Endothelial cell of umbilical vein (primary cell): ENCODE measurements around the gene MYH9. TPM values are rescaled to one million over a fixed set of nuclear protein-coding genes. Genes with fewer than 3 reads are reported as not detected.

Experiments
- BruUV-seq: library from RNA; stranded (reverse); fragments of 400-500 nt; replicated peaks from 2 replicates; lab custom pipeline; 2021; lab: Mats Ljungman, UMichigan
- CTCF ChIA-PET: fragments of 300-600, 350-600 bp; sonication (Branson Sonifier 250); formaldehyde crosslinking; loops from one replicate; lab custom pipeline; 2021; ENCODE audit warnings: antibody characterized with exemption, inconsistent platforms; lab: Charles Lee
- POLR2A ChIA-PET: fragments of 300-600, 350-600 bp; sonication (Branson Sonifier 250); formaldehyde crosslinking; loops from one replicate; lab custom pipeline; 2021; ENCODE audit warnings: antibody characterized with exemption, inconsistent platforms; lab: Charles Lee
- DNase-seq: peaks from one replicate; pipeline ENCODE4 v3.0.0-alpha.2; 2011; ENCODE audit warnings: low read depth, low spot score
- FAIRE-seq: peaks from 2 replicates; lab custom pipeline; 2011; peaks lifted over from hg19 to GRCh38; lab: Jason Lieb, UNC
- H2AFZ ChIP-seq: 2 replicates; pipeline ENCODE4 v1.6.0; 2012; ENCODE audit warnings: low read depth, low read length, control low read depth, inconsistent platforms
- H3K27ac ChIP-seq: 2 replicates; pipeline ENCODE4 v1.5.1; 2011; ENCODE audit warnings: low read depth, mild to moderate bottlenecking, control low read depth, low read length, moderate library complexity; ENCODE audit not compliant: insufficient read depth
- H3K27me3 ChIP-seq, 2 experiments: 2 replicates each; pipeline versions ENCODE4 v1.6.0 to v1.6.1; 2011; ENCODE audit warnings: low read length in 2 of 2, mixed read lengths in 1 of 2; ENCODE audit not compliant: control insufficient read depth in 2 of 2, insufficient read depth in 2 of 2
- H3K36me3 ChIP-seq, 2 experiments: 2 replicates in 1 of 2; 3 replicates in 1 of 2; pipeline ENCODE4 v1.5.1; 2011; ENCODE audit warnings: low read length in 2 of 2, mild to moderate bottlenecking in 1 of 2, moderate library complexity in 1 of 2; ENCODE audit not compliant: control insufficient read depth in 2 of 2, insufficient read depth in 2 of 2; ENCODE audit errors: extremely low read depth in 1 of 2
- H3K4me1 ChIP-seq: 3 replicates; pipeline ENCODE4 v1.5.1; 2011; ENCODE audit warnings: mild to moderate bottlenecking, low read length; ENCODE audit not compliant: control insufficient read depth, insufficient read depth; ENCODE audit errors: extremely low read depth
- H3K4me2 ChIP-seq: 2 replicates; pipeline ENCODE4 v1.6.1; 2011; ENCODE audit warnings: low read length, control low read depth, mixed read lengths; ENCODE audit not compliant: insufficient read depth
- H3K4me3 ChIP-seq, 3 experiments: fragments of 200-600 bp in 1 of 3; sonication (generic), shearing (Covaris generic) in 1 of 3; replicated peaks in 1 of 3; 2 replicates each; pipeline ENCODE4 v1.5.1; 2011 to 2016; ENCODE audit warnings: control low read depth in 3 of 3, low read length in 3 of 3, mild to moderate bottlenecking in 2 of 3, inconsistent platforms in 1 of 3, low read depth in 1 of 3, moderate library complexity in 1 of 3; ENCODE audit not compliant: insufficient read depth in 1 of 3
- H3K79me2 ChIP-seq: 2 replicates; pipeline ENCODE4 v1.6.0; 2012; ENCODE audit warnings: low read length, inconsistent platforms; ENCODE audit not compliant: control insufficient read depth, insufficient read depth
- H3K9ac ChIP-seq: replicated peaks from 2 replicates; pipeline ENCODE3; 2011; ENCODE audit warnings: low read length, control low read depth; ENCODE audit not compliant: insufficient read depth; ENCODE audit errors: extremely low read depth
- H3K9me1 ChIP-seq: replicated peaks from 3 replicates; pipeline ENCODE4 v1.6.0; 2011; ENCODE audit warnings: mild to moderate bottlenecking, low read length; ENCODE audit not compliant: control insufficient read depth, insufficient read depth; ENCODE audit errors: extremely low read depth
- H3K9me3 ChIP-seq: replicated peaks from 2 replicates; pipeline ENCODE4 v1.5.1; 2012; ENCODE audit warnings: low read length, inconsistent platforms; ENCODE audit not compliant: control insufficient read depth, insufficient read depth
- H4K20me1 ChIP-seq: replicated peaks from 2 replicates; pipeline ENCODE3; 2011; ENCODE audit warnings: mild to moderate bottlenecking, low read length; ENCODE audit not compliant: control insufficient read depth, insufficient read depth; ENCODE audit errors: extremely low read depth
- FOS ChIP-seq: IDR thresholded peaks from 2 replicates; pipeline ENCODE4 v1.6.1; 2011; ENCODE audit warnings: mild to moderate bottlenecking, low read length, moderate library complexity, borderline replicate concordance; ENCODE audit not compliant: insufficient read depth
- JUN ChIP-seq: IDR thresholded peaks from 2 replicates; pipeline ENCODE4 v1.6.1; 2011; ENCODE audit warnings: borderline replicate concordance, low read depth; ENCODE audit not compliant: insufficient read length, insufficient read depth
- MYC ChIP-seq: IDR thresholded peaks from one replicate; pipeline ENCODE4 v1.6.1; 2011; ENCODE audit warnings: mild to moderate bottlenecking, low read depth, low read length
- POLR2A ChIP-seq: IDR thresholded peaks from 2 replicates; pipeline ENCODE4 v1.6.1; 2012; ENCODE audit warnings: low read depth, mild to moderate bottlenecking, control low read depth, low read length
- POLR2AphosphoS5 ChIP-seq: IDR thresholded peaks from 2 replicates; pipeline ENCODE4 v1.6.1; 2012; ENCODE audit warnings: low read depth, mild to moderate bottlenecking, control low read depth, low read length, moderate library complexity; ENCODE audit not compliant: insufficient read depth
- dilution Hi-C: fragments of 300-500 bp; cut with MboI; formaldehyde crosslinking; loops from one replicate; pipeline ENCODE4 v1.15.0; 2019; ENCODE audit warnings: low sequenced_read_pairs; ENCODE audit not compliant: extremely low pct_ligation_motif_present
- intact Hi-C: fragments of 100-400 bp; cut with micrococcal nuclease; formaldehyde crosslinking; loops from one replicate; pipeline ENCODE4 v1.10.0; 2022
- polyA plus RNA-seq, 4 experiments: library from polyadenylated mRNA; depleted of rRNA in 3 of 4; stranded (reverse) in 3 of 4; unstranded in 1 of 4; fragments of >200 nt; gene quantifications; 2 replicates each; pipeline versions ENCODE4 v1.2.1 to v1.2.3, GENCODE V29; 2011 to 2012; ENCODE audit warnings: missing spikeins in 1 of 4
- total RNA-seq: library from RNA; stranded (reverse); gene quantifications from 2 replicates; pipeline ENCODE4 v1.2.3, GENCODE V29; 2021

The MYH9 gene
- total and polyA plus RNA-seq, 2 donors (not counting 3 experiments of a cell fraction or from before 2014, with no cell fraction given), result 188 to 1,413 TPM

DNA sequence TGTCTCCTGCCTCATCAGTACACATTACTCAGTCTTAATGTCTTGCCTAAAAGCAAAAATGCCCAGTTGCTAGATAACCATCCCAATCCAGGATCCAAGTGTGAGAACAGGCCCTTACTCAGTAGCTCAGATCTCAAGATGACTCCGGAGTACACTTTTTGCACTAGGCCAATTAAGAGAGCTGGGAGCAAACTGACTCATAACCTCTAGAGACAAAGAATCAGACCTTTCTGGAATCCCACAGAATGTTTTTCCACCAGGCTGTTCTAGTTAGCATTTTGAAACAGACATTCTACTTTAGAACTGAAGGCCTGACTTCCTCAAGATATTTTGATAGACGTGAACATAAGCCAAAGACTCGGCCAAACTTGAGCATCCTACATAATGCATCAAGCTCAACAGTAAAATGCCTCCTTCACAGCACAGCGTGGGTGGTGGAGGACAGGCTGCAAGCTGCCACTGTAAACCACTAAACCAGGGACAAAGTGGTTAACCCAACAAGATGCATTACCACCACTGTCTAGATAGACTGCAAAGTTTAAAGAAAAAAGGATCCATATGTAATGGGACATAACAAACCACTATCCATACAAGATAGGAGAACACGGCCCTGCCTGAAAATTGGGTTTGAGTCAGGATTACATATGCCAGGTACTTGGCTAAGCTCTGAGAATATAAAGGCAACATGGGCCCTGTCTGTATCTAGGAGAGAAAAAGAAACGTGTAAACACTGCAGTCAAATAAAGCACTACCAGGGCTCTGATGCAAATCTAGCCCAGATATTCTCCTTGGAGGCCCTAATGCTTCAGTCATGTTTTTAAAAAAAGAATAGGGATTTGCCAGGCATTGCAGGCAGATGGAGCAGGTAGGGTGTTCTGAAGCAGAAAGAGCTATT is 48.3 kb downstream of the MYH9 start:
- Histone ChIP-seq H3K4me2 (no peak overlapping the region), H3K36me3 (peaks cover 36 to 56% of the 10 kb centered on the region in 2 experiments), H3K9me3 (no peaks in the 10 kb centered on the region), H3K4me1 (peaks cover 95% of the 10 kb centered on the region), H3K4me3 (no peak overlapping the region), H4K20me1 (no peaks in the 10 kb centered on the region), H3K9me1 (no peaks in the 10 kb centered on the region), H3K79me2 (peaks cover 98% of the 10 kb centered on the region), H3K27ac (peak overlapping the region; percentile 47), H2AFZ (no peak overlapping the region), H3K9ac (peak overlapping the region; percentile 36), H3K27me3 (no peaks in the 10 kb centered on the region)
- dilution Hi-C loops, result no loop called here
- DNase-seq (peak; percentile 52), FAIRE-seq (peak; percentile 87)
- CTCF ChIA-PET, result interaction anchor here (0.9 to 2.5 kb wide), 8 partner anchors 8 to 131 kb away, joined by 3 to 14 read pairs (median 5); no protein-coding TSS in a partner anchor
- TF ChIP-seq JUN, result peak; percentile 29
- TF ChIP-seq POLR2AphosphoS5, result no peak
- intact Hi-C loops, result no loop called here
- POLR2A ChIA-PET, result interaction anchor here (0.6 to 1.5 kb wide), 5 partner anchors 16 to 37 kb away, joined by 3 to 11 read pairs (median 4); no protein-coding TSS in a partner anchor
- TSS peak; percentile 8 for BruUV-seq

DNA sequence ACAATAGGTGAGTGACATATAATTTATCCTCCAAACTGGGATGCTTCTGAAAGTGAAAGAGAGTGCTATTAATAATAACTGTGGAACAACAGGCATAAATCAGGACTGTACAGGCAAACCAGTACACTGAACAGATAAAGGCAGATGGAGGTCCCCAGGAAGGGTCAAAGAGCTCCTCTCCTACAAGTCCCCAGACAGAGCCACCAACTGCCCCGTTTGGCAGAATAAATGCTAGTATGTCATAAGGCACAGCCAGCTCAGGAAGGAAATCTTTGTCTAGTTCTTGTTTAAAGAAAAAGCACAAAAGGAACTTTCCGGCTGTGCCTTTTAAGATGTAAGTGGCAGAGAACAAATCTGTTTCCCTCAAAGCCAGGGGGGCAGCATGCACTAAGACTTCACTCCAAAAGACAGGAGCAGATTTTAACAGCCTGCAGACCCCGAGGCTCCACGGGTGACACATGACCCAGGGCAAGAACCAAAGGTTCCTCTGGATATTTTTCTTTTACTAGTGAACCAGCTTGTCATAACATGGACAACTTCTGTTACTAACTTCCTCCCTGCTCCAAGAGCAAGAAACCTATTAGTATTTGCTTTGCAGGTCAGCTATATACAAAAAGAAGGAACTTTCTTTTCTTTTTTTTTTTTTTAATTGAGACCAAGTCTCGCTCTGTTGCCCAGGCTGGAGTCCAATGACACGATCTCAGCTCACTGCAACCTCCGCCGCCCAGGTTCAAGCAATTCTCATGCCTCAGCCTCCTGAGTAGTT is 50.2 kb downstream of the MYH9 start:
- Histone ChIP-seq H3K9me3 (no peaks in the 10 kb centered on the region), H3K4me3 (no peak overlapping the region), H3K9me1 (no peaks in the 10 kb centered on the region), H3K9ac (peak overlapping the region; percentile 11), H3K27me3 (no peaks in the 10 kb centered on the region), H3K36me3 (peaks cover 32 to 59% of the 10 kb centered on the region in 2 experiments), H2AFZ (no peak overlapping the region), H3K4me1 (peaks cover 97% of the 10 kb centered on the region), H4K20me1 (no peaks in the 10 kb centered on the region), H3K4me2 (peak overlapping the region; percentile 19), H3K27ac (peak overlapping the region; percentile 67), H3K79me2 (peaks cover 97% of the 10 kb centered on the region)
- ChIA-PET POLR2A (interaction anchor here (0.5 to 1.4 kb wide), 5 partner anchors 9 to 46 kb away, joined by 3 to 11 read pairs (median 4); no protein-coding TSS in a partner anchor), CTCF (interaction anchor here (0.7 to 1.3 kb wide), 4 partner anchors 28 to 149 kb away, joined by 3 to 5 read pairs (median 4); no protein-coding TSS in a partner anchor)
- intact Hi-C loops, result no loop called here
- dilution Hi-C loops, result no loop called here
- BruUV-seq, result no TSS peak
- peak; percentile 49 for TF ChIP-seq POLR2AphosphoS5
- no peak for TF ChIP-seq FOS
- no peak for TF ChIP-seq MYC
- peak; percentile 31 for TF ChIP-seq POLR2A
- peak; percentile 75 for FAIRE-seq
- no peak for DNase-seq
